ENCODE data around the gene PRSS8. TPM values are rescaled to one million over a fixed set of nuclear protein-coding genes. Genes with fewer than 3 reads are reported as not detected.

The PRSS8 gene
- total RNA-seq, 1 experiment from 2014 or later: 108 TPM

DNA sequence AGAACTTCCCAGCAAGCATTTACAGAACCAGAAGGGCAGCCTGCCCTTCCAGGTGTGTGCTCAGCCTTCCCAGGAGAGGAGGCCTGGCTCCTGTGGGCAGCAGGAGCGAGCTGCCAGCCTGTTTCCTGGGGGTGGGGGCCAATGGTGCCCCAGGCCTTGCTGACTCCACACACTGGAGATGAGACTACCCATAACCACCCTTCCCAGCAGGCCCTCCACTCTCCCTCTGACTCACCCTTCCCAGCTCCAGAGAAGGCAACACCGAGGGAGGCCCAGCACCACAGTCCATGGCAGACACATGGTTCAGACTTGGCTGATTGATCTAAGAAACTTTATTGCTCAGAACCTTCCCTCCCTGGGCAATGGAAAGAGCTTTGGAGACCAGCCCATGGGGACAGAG lies 45.0 kb downstream of the PRSS8 start:
- peaks cover 4% of the 10 kb centered on the region for H3K4me1 Mint-ChIP-seq (ENCODE audit: low read depth, unreplicated experiment)
- no peak for DNase-seq
- H3K27me3 Mint-ChIP-seq (ENCODE audit: unreplicated experiment): no peaks in the 10 kb centered on the region
- CTCF ChIA-PET: no interaction called here
- H3K27ac Mint-ChIP-seq (ENCODE audit: unreplicated experiment): peak overlapping the region; percentile 19
- H3K4me3 Mint-ChIP-seq (ENCODE audit: low read depth, unreplicated experiment): no peak overlapping the region
- peaks cover 41% of the 10 kb centered on the region for H3K36me3 Mint-ChIP-seq (ENCODE audit: insufficient read depth, unreplicated experiment)
- intact Hi-C loops (cut with micrococcal nuclease; ENCODE audit: unreplicated experiment): no loop called here
- peaks cover under 1% of the 10 kb centered on the region for H3K9me3 Mint-ChIP-seq (ENCODE audit: low read depth, unreplicated experiment)
- no TSS peak for BruUV-seq (replicated peaks)
- TF ChIP-seq, protein P1, sequence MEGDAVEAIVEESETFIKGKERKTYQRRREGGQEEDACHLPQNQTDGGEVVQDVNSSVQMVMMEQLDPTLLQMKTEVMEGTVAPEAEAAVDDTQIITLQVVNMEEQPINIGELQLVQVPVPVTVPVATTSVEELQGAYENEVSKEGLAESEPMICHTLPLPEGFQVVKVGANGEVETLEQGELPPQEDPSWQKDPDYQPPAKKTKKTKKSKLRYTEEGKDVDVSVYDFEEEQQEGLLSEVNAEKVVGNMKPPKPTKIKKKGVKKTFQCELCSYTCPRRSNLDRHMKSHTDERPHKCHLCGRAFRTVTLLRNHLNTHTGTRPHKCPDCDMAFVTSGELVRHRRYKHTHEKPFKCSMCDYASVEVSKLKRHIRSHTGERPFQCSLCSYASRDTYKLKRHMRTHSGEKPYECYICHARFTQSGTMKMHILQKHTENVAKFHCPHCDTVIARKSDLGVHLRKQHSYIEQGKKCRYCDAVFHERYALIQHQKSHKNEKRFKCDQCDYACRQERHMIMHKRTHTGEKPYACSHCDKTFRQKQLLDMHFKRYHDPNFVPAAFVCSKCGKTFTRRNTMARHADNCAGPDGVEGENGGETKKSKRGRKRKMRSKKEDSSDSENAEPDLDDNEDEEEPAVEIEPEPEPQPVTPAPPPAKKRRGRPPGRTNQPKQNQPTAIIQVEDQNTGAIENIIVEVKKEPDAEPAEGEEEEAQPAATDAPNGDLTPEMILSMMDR (IDR thresholded peaks at IDR 0.05; ENCODE audit: unreplicated experiment): no peak

DNA sequence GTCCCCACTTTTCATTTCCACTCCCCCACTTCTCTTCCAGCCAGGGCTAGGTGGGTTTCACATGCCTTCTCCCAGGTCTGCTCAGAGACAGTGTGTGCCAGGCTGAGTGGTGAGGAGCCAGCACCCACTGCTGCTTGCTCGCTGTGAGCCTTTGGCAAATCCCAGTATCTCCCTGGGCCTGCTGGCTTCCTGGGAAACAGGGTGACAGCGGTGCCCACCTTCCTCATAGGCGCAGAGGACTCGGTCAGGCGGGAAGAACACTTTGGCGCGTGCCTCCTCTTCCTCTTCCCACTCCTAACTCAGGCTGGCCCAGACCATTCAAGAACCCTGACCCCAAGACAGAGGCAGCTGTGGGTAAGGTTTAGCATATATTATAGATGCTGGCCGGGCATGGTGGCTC lies 46.3 kb downstream of the PRSS8 start:
- TF ChIP-seq, protein P1 (IDR thresholded peaks at IDR 0.05; ENCODE audit: unreplicated experiment): no peak
- intact Hi-C loops (cut with micrococcal nuclease; ENCODE audit: unreplicated experiment): no loop called here
- no peak overlapping the region for H3K4me3 Mint-ChIP-seq (ENCODE audit: low read depth, unreplicated experiment)
- DNase-seq: no peak
- CTCF ChIA-PET: no interaction called here
- H3K9me3 Mint-ChIP-seq (ENCODE audit: low read depth, unreplicated experiment): no peaks in the 10 kb centered on the region
- peaks cover 28% of the 10 kb centered on the region for H3K36me3 Mint-ChIP-seq (ENCODE audit: insufficient read depth, unreplicated experiment)
- H3K27ac Mint-ChIP-seq (ENCODE audit: unreplicated experiment): no peak overlapping the region
- BruUV-seq (replicated peaks): no TSS peak
- H3K27me3 Mint-ChIP-seq (ENCODE audit: unreplicated experiment): no peaks in the 10 kb centered on the region
- H3K4me1 Mint-ChIP-seq (ENCODE audit: low read depth, unreplicated experiment): no peaks in the 10 kb centered on the region

DNA sequence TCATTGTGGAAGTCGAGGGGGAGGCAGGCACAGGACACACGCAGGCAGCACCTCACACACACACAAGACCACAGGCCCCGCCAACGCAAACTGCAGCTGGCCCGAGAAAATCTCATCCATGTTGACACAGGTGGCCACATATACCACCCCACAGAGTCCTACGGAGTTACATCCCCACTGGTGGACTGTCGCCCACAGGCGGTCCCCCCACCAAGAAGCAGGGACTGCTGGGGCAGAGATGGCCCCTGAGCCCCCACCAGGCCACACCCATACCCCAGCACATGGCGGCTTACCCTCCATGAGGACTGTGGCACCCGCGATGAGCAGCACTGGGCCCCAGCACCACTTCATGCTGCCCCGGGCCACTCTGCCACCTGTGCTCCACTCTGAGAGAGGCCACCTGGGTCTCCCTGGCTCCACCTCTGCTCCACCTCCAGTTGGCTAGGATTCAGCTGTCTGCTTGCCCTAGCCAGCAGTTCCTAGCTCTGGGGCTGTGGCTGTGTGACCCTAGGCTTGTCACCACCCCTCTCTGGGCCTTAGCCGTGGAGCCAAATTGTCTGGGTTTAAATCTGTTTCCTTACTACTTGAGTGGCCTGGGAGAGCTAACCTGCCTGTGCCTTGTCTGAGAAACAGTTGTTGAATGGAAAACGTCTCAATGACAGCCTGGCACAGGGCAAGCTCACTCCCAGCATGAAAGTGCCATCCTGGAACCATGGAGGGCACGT lies 46.9 kb downstream of the PRSS8 start, which contains the start of gene PRSS53:
TSS of gene PRSS53 (minus strand) at position 485 of the 725 bp plus-strand sequence. CDS start at position 351, 134 bp downstream.
- no peaks in the 10 kb centered on the region for H3K27me3 Mint-ChIP-seq (ENCODE audit: unreplicated experiment)
- H3K4me1 Mint-ChIP-seq (ENCODE audit: low read depth, unreplicated experiment): no peaks in the 10 kb centered on the region
- DNase-seq: no peak
- no peak within 1 kb of the TSS for H3K4me3 Mint-ChIP-seq (ENCODE audit: low read depth, unreplicated experiment)
- no peak within 1 kb of the TSS for H3K27ac Mint-ChIP-seq (ENCODE audit: unreplicated experiment)
- H3K9me3 Mint-ChIP-seq (ENCODE audit: low read depth, unreplicated experiment): no peaks in the 10 kb centered on the region
- intact Hi-C loops (cut with micrococcal nuclease; ENCODE audit: unreplicated experiment): no loop called here
- CTCF ChIA-PET: interaction anchor here (0.6 kb wide), 1 partner anchor 13 kb away, joined by 3 read pairs; no protein-coding TSS in a partner anchor
- peaks cover 24% of the 10 kb centered on the region for H3K36me3 Mint-ChIP-seq (ENCODE audit: insufficient read depth, unreplicated experiment)
- TF ChIP-seq, protein P1 (IDR thresholded peaks at IDR 0.05; ENCODE audit: unreplicated experiment): no peak
- no TSS peak for BruUV-seq (replicated peaks)

- no peaks in the 10 kb centered on the region for H3K27me3 Mint-ChIP-seq (ENCODE audit: unreplicated experiment)
- intact Hi-C loops (cut with micrococcal nuclease; ENCODE audit: unreplicated experiment): no loop called here
- no peaks in the 10 kb centered on the region for H3K4me1 Mint-ChIP-seq (ENCODE audit: low read depth, unreplicated experiment)
- no peaks in the 10 kb centered on the region for H3K9me3 Mint-ChIP-seq (ENCODE audit: low read depth, unreplicated experiment)
- TF ChIP-seq, protein P1 (IDR thresholded peaks at IDR 0.05; ENCODE audit: unreplicated experiment): no peak
- TSS peak; percentile 5 for BruUV-seq (replicated peaks)
- no peak overlapping the region for H3K4me3 Mint-ChIP-seq (ENCODE audit: low read depth, unreplicated experiment)
- H3K36me3 Mint-ChIP-seq (ENCODE audit: insufficient read depth, unreplicated experiment): peaks cover 25% of the 10 kb centered on the region
- DNase-seq: no peak
- CTCF ChIA-PET: interaction anchor here (0.6 kb wide), 1 partner anchor 14 kb away, joined by 3 read pairs; no protein-coding TSS in a partner anchor
- H3K27ac Mint-ChIP-seq (ENCODE audit: unreplicated experiment): no peak overlapping the region
These were observed 47.6 kb downstream of the PRSS8 start for GRCh38 chr16:31087971-31088370.
